Astrocyte of the spinal cord (primary cell): Measurements from ENCODE around the gene CHD1.

Experiments
- DNase-seq: peaks from one replicate; pipeline ENCODE4 v3.0.0; 2011; ENCODE audit warnings: low read depth, low spot score
- H3K4me3 ChIP-seq: 2 replicates; pipeline ENCODE4 v1.5.1; 2011; ENCODE audit warnings: low read depth, mild to moderate bottlenecking, low read length, moderate library complexity
- CTCF ChIP-seq: IDR thresholded peaks from 2 replicates; pipeline ENCODE4 v1.5.1; 2012; ENCODE audit warnings: low read depth, mild to moderate bottlenecking, low read length, inconsistent platforms
- in situ Hi-C: cut with HindIII; loops from 2 replicates; pipeline ENCODE4 v1.10.0; 2017; ENCODE audit warnings: low sequenced_read_pairs

The CHD1 gene

GRCh38 chr5:98872674-98873073 is 56.1 kb downstream of the CHD1 start:
- peak; percentile 5 for DNase-seq
- no peak overlapping the region for H3K4me3 ChIP-seq
- no peak for TF ChIP-seq CTCF
- in situ Hi-C loops, result no loop called here

GRCh38 chr5:98865690-98866089 is 63.1 kb downstream of the CHD1 start:
- no peak for TF ChIP-seq CTCF
- no peak overlapping the region for H3K4me3 ChIP-seq
- DNase-seq, result no peak
- in situ Hi-C loops, result no loop called here

GRCh38 chr5:98847054-98847453 is 81.8 kb downstream of the CHD1 start:
- in situ Hi-C loops, result no loop called here
- no peak for DNase-seq
- H3K4me3 ChIP-seq, result no peak overlapping the region
- no peak for TF ChIP-seq CTCF

GRCh38 chr5:98846520-98846919 is 82.3 kb downstream of the CHD1 start:
- H3K4me3 ChIP-seq, result no peak overlapping the region
- DNase-seq, result no peak
- no peak for TF ChIP-seq CTCF
- in situ Hi-C loops, result no loop called here

GRCh38 chr5:98845878-98846277 is 82.9 kb downstream of the CHD1 start:
- no peak overlapping the region for H3K4me3 ChIP-seq
- no peak for DNase-seq
- TF ChIP-seq CTCF, result no peak
- in situ Hi-C loops, result no loop called here

GRCh38 chr5:98844865-98845264 is 83.9 kb downstream of the CHD1 start:
- in situ Hi-C loops, result no loop called here
- TF ChIP-seq CTCF, result no peak
- no peak for DNase-seq
- H3K4me3 ChIP-seq, result no peak overlapping the region

- no peak overlapping the region for H3K4me3 ChIP-seq
- no peak for TF ChIP-seq CTCF
- in situ Hi-C loops, result no loop called here
- DNase-seq, result no peak
These were observed 85.3 kb downstream of the CHD1 start for GRCh38 chr5:98843481-98843880.
